Astrocyte (in vitro differentiated cells and primary cell): ENCODE data around the gene STAP1.

Experiments used
- EZH2 ChIP-seq: IDR thresholded peaks from 2 replicates; pipeline ENCODE4 v1.6.1; 2012; ENCODE audit warnings: mild to moderate bottlenecking, low read length, inconsistent platforms; ENCODE audit not compliant: insufficient read depth
- TF ChIP-seq, protein P1 (sequence below): IDR thresholded peaks from 2 replicates; pipeline ENCODE4 v1.5.1; 2011; ENCODE audit warnings: low read depth, mild to moderate bottlenecking, inconsistent platforms, low read length, moderate library complexity; ENCODE audit not compliant: insufficient read depth

DNA sequence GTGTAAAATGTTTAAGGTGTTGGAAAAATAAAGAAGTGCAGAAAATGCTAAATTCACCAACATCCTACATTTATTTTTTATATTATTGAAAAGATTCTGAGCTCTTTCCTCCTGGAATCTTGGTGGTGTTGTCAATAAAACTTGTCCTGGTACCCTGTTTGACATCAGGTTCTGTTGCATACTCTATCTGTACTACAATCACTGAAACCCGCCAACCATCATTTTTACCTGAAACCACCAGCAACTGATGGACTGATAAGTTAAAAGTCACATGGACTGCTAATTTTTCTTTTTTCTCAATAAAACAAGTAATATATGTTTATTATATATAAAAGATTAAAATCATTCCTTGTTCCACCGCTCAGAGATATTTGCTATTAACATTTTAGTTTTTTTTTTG, 23.4 kb downstream of the STAP1 start:
- TF ChIP-seq, protein P1, sequence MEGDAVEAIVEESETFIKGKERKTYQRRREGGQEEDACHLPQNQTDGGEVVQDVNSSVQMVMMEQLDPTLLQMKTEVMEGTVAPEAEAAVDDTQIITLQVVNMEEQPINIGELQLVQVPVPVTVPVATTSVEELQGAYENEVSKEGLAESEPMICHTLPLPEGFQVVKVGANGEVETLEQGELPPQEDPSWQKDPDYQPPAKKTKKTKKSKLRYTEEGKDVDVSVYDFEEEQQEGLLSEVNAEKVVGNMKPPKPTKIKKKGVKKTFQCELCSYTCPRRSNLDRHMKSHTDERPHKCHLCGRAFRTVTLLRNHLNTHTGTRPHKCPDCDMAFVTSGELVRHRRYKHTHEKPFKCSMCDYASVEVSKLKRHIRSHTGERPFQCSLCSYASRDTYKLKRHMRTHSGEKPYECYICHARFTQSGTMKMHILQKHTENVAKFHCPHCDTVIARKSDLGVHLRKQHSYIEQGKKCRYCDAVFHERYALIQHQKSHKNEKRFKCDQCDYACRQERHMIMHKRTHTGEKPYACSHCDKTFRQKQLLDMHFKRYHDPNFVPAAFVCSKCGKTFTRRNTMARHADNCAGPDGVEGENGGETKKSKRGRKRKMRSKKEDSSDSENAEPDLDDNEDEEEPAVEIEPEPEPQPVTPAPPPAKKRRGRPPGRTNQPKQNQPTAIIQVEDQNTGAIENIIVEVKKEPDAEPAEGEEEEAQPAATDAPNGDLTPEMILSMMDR = no peak
- no peak for TF ChIP-seq EZH2
